Karpas-422 (cell line): ENCODE results near the gene SNTG2. TPM values are rescaled to one million over a fixed set of nuclear protein-coding genes. Genes with fewer than 3 reads are reported as not detected.

Experiments
- DNase-seq: peaks from one replicate; pipeline ENCODE4 v3.0.0-alpha.2; 2015
- H2AFZ ChIP-seq: fragments of 200-600 bp; sonication (generic); 2 replicates; pipeline ENCODE4 v1.6.1; 2014; ENCODE audit warnings: antibody characterized with exemption, low read length, mixed read lengths
- H3K27ac ChIP-seq: fragments of 200-600 bp; sonication (generic); 2 replicates; pipeline ENCODE4 v1.5.1; 2014; ENCODE audit warnings: mild to moderate bottlenecking, low read length, moderate library complexity
- H3K27me3 ChIP-seq: fragments of 200-600 bp; sonication (generic); 2 replicates; pipeline ENCODE4 v1.6.1; 2014; ENCODE audit warnings: low read length, mixed read lengths
- H3K36me3 ChIP-seq: fragments of 200-600 bp; sonication (generic); 2 replicates; pipeline ENCODE4 v1.6.1; 2014; ENCODE audit warnings: low read length, mixed read lengths; ENCODE audit not compliant: insufficient read depth
- H3K4me1 ChIP-seq: fragments of 200-600 bp; sonication (generic); 2 replicates; pipeline ENCODE4 v1.6.1; 2014; ENCODE audit warnings: mild to moderate bottlenecking, low read length, mixed read lengths
- H3K4me2 ChIP-seq: fragments of 200-600 bp; sonication (generic); 2 replicates; pipeline ENCODE4 v1.6.1; 2014; ENCODE audit warnings: low read length, low read depth, mild to moderate bottlenecking; ENCODE audit not compliant: poor library complexity, severe bottlenecking
- H3K4me3 ChIP-seq: fragments of 200-600 bp; sonication (generic); 2 replicates; pipeline ENCODE4 v1.5.1; 2014; ENCODE audit warnings: mild to moderate bottlenecking, antibody characterized with exemption, low read length, mixed read lengths
- H3K79me2 ChIP-seq: fragments of 200-600 bp; sonication (generic); 2 replicates; pipeline ENCODE4 v1.6.1; 2014; ENCODE audit warnings: mild to moderate bottlenecking, low read length, mixed read lengths
- H3K9ac ChIP-seq: fragments of 200-600 bp; sonication (generic); 2 replicates; pipeline ENCODE4 v1.6.0; 2014; ENCODE audit warnings: low read length
- H3K9me2 ChIP-seq: fragments of 200-600 bp; sonication (generic), shearing (Covaris generic); replicated peaks from 2 replicates; pipeline ENCODE4 v1.6.0; 2014; ENCODE audit warnings: mild to moderate bottlenecking, low read length, moderate library complexity; ENCODE audit not compliant: insufficient read depth
- H3K9me3 ChIP-seq: fragments of 300-700, 200-600 bp; sonication (generic); 2 replicates; pipeline ENCODE4 v1.6.1; 2014; ENCODE audit warnings: low read length, mixed read lengths
- H4K20me1 ChIP-seq: fragments of 200-600 bp; sonication (generic); 2 replicates; pipeline ENCODE4 v1.6.1; 2014; ENCODE audit warnings: mild to moderate bottlenecking, antibody characterized with exemption, low read length, low read depth; ENCODE audit not compliant: insufficient read depth
- total RNA-seq: library from RNA; depleted of rRNA; stranded (reverse); fragments of >200 nt; shearing (Covaris generic); gene quantifications from 2 replicates; pipeline ENCODE4 v1.2.3, GENCODE V29; 2014; ENCODE audit warnings: low replicate concordance

SNTG2 gene
- total RNA-seq, 1 experiment from 2014 or later, result not detected

- no peaks in the 10 kb centered on the region for H3K9me3 ChIP-seq
- H3K4me3 ChIP-seq, result no peak overlapping the region
- DNase-seq, result no peak
- no peaks in the 10 kb centered on the region for H4K20me1 ChIP-seq
- H3K79me2 ChIP-seq, result no peaks in the 10 kb centered on the region
- H3K9ac ChIP-seq, result no peak overlapping the region
- no peak overlapping the region for H3K4me2 ChIP-seq
- H3K9me2 ChIP-seq, result no peaks in the 10 kb centered on the region
- H3K27me3 ChIP-seq, result no peaks in the 10 kb centered on the region
- H3K4me1 ChIP-seq, result no peaks in the 10 kb centered on the region
- no peaks in the 10 kb centered on the region for H3K36me3 ChIP-seq
- H3K27ac ChIP-seq, result no peak overlapping the region
- no peak overlapping the region for H2AFZ ChIP-seq
Measured at GRCh38 chr2:1205853-1206252, 255.2 kb downstream of the SNTG2 start.

- Histone ChIP-seq H3K9me2 (no peaks in the 10 kb centered on the region), H3K27ac (no peak overlapping the region), H3K27me3 (no peaks in the 10 kb centered on the region), H2AFZ (no peak overlapping the region), H3K4me3 (no peak overlapping the region), H3K4me2 (no peak overlapping the region), H3K9me3 (no peaks in the 10 kb centered on the region), H3K79me2 (no peaks in the 10 kb centered on the region), H4K20me1 (no peaks in the 10 kb centered on the region), H3K4me1 (no peaks in the 10 kb centered on the region), H3K9ac (no peak overlapping the region), H3K36me3 (no peaks in the 10 kb centered on the region)
- DNase-seq, result no peak
Measured at GRCh38 chr2:1207962-1208510, 257.4 kb downstream of the SNTG2 start.

- no peaks in the 10 kb centered on the region for H3K9me2 ChIP-seq
- H4K20me1 ChIP-seq, result no peaks in the 10 kb centered on the region
- no peak overlapping the region for H2AFZ ChIP-seq
- no peak for DNase-seq
- no peaks in the 10 kb centered on the region for H3K27me3 ChIP-seq
- no peaks in the 10 kb centered on the region for H3K79me2 ChIP-seq
- no peak overlapping the region for H3K27ac ChIP-seq
- no peak overlapping the region for H3K4me2 ChIP-seq
- no peaks in the 10 kb centered on the region for H3K36me3 ChIP-seq
- H3K4me3 ChIP-seq, result no peak overlapping the region
- no peak overlapping the region for H3K9ac ChIP-seq
- no peaks in the 10 kb centered on the region for H3K4me1 ChIP-seq
- H3K9me3 ChIP-seq, result no peaks in the 10 kb centered on the region
Measured at GRCh38 chr2:1208522-1208921, 257.9 kb downstream of the SNTG2 start.

GRCh38 chr2:1209246-1209645 lies 258.6 kb downstream of the SNTG2 start:
- no peaks in the 10 kb centered on the region for H3K36me3 ChIP-seq
- no peaks in the 10 kb centered on the region for H3K9me2 ChIP-seq
- H3K4me1 ChIP-seq, result no peaks in the 10 kb centered on the region
- H2AFZ ChIP-seq, result no peak overlapping the region
- no peak overlapping the region for H3K27ac ChIP-seq
- H3K27me3 ChIP-seq, result no peaks in the 10 kb centered on the region
- H3K79me2 ChIP-seq, result no peaks in the 10 kb centered on the region
- no peak for DNase-seq
- H3K9ac ChIP-seq, result no peak overlapping the region
- H3K4me3 ChIP-seq, result no peak overlapping the region
- no peaks in the 10 kb centered on the region for H3K9me3 ChIP-seq
- no peaks in the 10 kb centered on the region for H4K20me1 ChIP-seq
- H3K4me2 ChIP-seq, result no peak overlapping the region

- Histone ChIP-seq H3K4me3 (no peak overlapping the region), H3K4me1 (no peaks in the 10 kb centered on the region), H3K4me2 (no peak overlapping the region), H3K9ac (no peak overlapping the region), H3K27ac (no peak overlapping the region), H2AFZ (no peak overlapping the region), H3K9me2 (no peaks in the 10 kb centered on the region), H3K9me3 (no peaks in the 10 kb centered on the region), H3K36me3 (no peaks in the 10 kb centered on the region), H3K79me2 (no peaks in the 10 kb centered on the region), H4K20me1 (no peaks in the 10 kb centered on the region), H3K27me3 (no peaks in the 10 kb centered on the region)
- no peak for DNase-seq
Measured at GRCh38 chr2:1209761-1210160, 259.1 kb downstream of the SNTG2 start.

- H3K4me2 ChIP-seq, result no peak overlapping the region
Measured at GRCh38 chr2:1210352-1210751, 259.7 kb downstream of the SNTG2 start.

GRCh38 chr2:1219901-1220573 lies 269.4 kb downstream of the SNTG2 start:
- no peaks in the 10 kb centered on the region for H3K9me2 ChIP-seq
- no peaks in the 10 kb centered on the region for H4K20me1 ChIP-seq
- no peaks in the 10 kb centered on the region for H3K36me3 ChIP-seq
- no peak overlapping the region for H3K4me2 ChIP-seq
- DNase-seq, result no peak
- H3K79me2 ChIP-seq, result no peaks in the 10 kb centered on the region
- H3K27me3 ChIP-seq, result no peaks in the 10 kb centered on the region
- H3K27ac ChIP-seq, result no peak overlapping the region
- no peak overlapping the region for H3K4me3 ChIP-seq
- H3K9me3 ChIP-seq, result no peaks in the 10 kb centered on the region
- H3K9ac ChIP-seq, result no peak overlapping the region
- no peak overlapping the region for H2AFZ ChIP-seq
- no peaks in the 10 kb centered on the region for H3K4me1 ChIP-seq

More at GRCh38 chr2:1210352-1210751, 259.7 kb downstream of the SNTG2 start:
- Histone ChIP-seq H3K27ac (no peak overlapping the region), H4K20me1 (no peaks in the 10 kb centered on the region), H3K9me2 (no peaks in the 10 kb centered on the region), H3K9me3 (no peaks in the 10 kb centered on the region), H3K79me2 (no peaks in the 10 kb centered on the region), H3K27me3 (no peaks in the 10 kb centered on the region), H3K4me3 (no peak overlapping the region), H3K36me3 (no peaks in the 10 kb centered on the region), H2AFZ (no peak overlapping the region), H3K4me1 (no peaks in the 10 kb centered on the region), H3K9ac (no peak overlapping the region)
- no peak for DNase-seq

GRCh38 chr2:1222056-1222455 lies 271.4 kb downstream of the SNTG2 start:
- no peak overlapping the region for H3K4me3 ChIP-seq
- no peaks in the 10 kb centered on the region for H3K4me1 ChIP-seq
- H3K27me3 ChIP-seq, result no peaks in the 10 kb centered on the region
- no peaks in the 10 kb centered on the region for H3K9me3 ChIP-seq
- no peaks in the 10 kb centered on the region for H3K36me3 ChIP-seq
- no peak for DNase-seq
- H3K9me2 ChIP-seq, result no peaks in the 10 kb centered on the region
- H3K9ac ChIP-seq, result no peak overlapping the region
- no peaks in the 10 kb centered on the region for H4K20me1 ChIP-seq
- no peak overlapping the region for H3K27ac ChIP-seq
- H3K4me2 ChIP-seq, result no peak overlapping the region
- no peaks in the 10 kb centered on the region for H3K79me2 ChIP-seq
- no peak overlapping the region for H2AFZ ChIP-seq
